Sigmoid colon (tissue), 7 donors: ENCODE measurements around the gene SH3TC1. TPM values are rescaled to one million over a fixed set of nuclear protein-coding genes. Genes with fewer than 3 reads are reported as not detected.

Source experiments
- DNase-seq: peaks from one replicate; pipeline ENCODE4 v3.0.0-alpha.2; 2019
- H3K27ac ChIP-seq, 4 donors: fragments of 200-600 bp; sonication (generic); one replicate each; pipeline ENCODE4 v1.5.1; 2016 to 2019; ENCODE audit warnings: mild to moderate bottlenecking in 1 of 4
- H3K27me3 ChIP-seq, 3 donors: fragments of 200-600 bp; sonication (generic); one replicate each; pipeline ENCODE4 v1.5.1; 2019; ENCODE audit warnings: mild to moderate bottlenecking in 1 of 3
- H3K36me3 ChIP-seq, 4 donors: fragments of 200-600 bp; sonication (generic); one replicate each; pipeline ENCODE4 v1.5.1; 2016 to 2019
- H3K4me1 ChIP-seq, 4 donors: fragments of 200-600 bp; sonication (generic); one replicate each; pipeline ENCODE4 v1.5.1; 2017 to 2019
- H3K4me3 ChIP-seq, 4 donors: fragments of 200-600 bp; sonication (generic); one replicate each; pipeline ENCODE4 v1.5.1; 2017 to 2019; ENCODE audit warnings: mild to moderate bottlenecking in 2 of 4, moderate library complexity in 1 of 4
- H3K9me3 ChIP-seq, 4 donors: fragments of 200-600 bp in 3 of 4; sonication (generic) in 3 of 4; one replicate each; pipeline versions ENCODE4 v1.5.1 to v1.6.1; 2013 to 2019
- EP300 ChIP-seq, 4 donors: sonication (generic); formaldehyde crosslinking; IDR thresholded peaks; one replicate each; pipeline ENCODE4 v1.6.1; 2017; ENCODE audit warnings: antibody characterized with exemption in 4 of 4
- POLR2A ChIP-seq, 2 donors: fragments of 450-650 bp; IDR thresholded peaks; one replicate each; pipeline ENCODE4 v1.6.1; 2016; ENCODE audit warnings: antibody characterized with exemption in 2 of 2, mild to moderate bottlenecking in 2 of 2, moderate library complexity in 2 of 2
- POLR2AphosphoS5 ChIP-seq, 4 donors: sonication (generic); formaldehyde crosslinking; IDR thresholded peaks; one replicate each; pipeline ENCODE4 v1.6.1; 2017; ENCODE audit warnings: antibody characterized with exemption in 4 of 4
- WGBS, 2 donors: extraction: QIAGEN DNeasy Blood & Tissue Kit; methylation state at CpG; one replicate each; pipeline ENCODE4 v1.1.7; 2013; 5-methylcytosine and 5-hydroxymethylcytosine counted together
- intact Hi-C: fragments of 100-400 bp; cut with DNase I; formaldehyde crosslinking; loops from one replicate; pipeline ENCODE4 v1.15.1; 2023
- polyA plus RNA-seq, 3 donors: library from polyadenylated mRNA; stranded (reverse); fragments of 200-250 nt; gene quantifications; one replicate each; pipeline ENCODE4 v1.2.3, GENCODE V29; 2013
- total RNA-seq, 4 donors: library from RNA; depleted of rRNA; stranded (reverse); fragments of >200 nt; gene quantifications; one replicate each; pipeline ENCODE4 v1.1.0, GENCODE V29; 2016
- TF ChIP-seq, protein P1 (sequence below), 4 experiments: fragments of 450-650 bp in 3 of 4; fragments of 200-600 bp in 1 of 4; IDR thresholded peaks; one replicate each; pipeline ENCODE4 v1.5.1; 2016 to 2019; ENCODE audit warnings: antibody characterized with exemption in 4 of 4, mild to moderate bottlenecking in 3 of 4, moderate library complexity in 2 of 4
- donor health status: healthy with polysubstance abuse.
- donor health status: Bipolar disorder and iron deficiency.
- donor health status: healthy.

The SH3TC1 gene
- total and polyA plus RNA-seq, 7 donors = 3.0 to 24.4 (median 7.8) TPM

DNA sequence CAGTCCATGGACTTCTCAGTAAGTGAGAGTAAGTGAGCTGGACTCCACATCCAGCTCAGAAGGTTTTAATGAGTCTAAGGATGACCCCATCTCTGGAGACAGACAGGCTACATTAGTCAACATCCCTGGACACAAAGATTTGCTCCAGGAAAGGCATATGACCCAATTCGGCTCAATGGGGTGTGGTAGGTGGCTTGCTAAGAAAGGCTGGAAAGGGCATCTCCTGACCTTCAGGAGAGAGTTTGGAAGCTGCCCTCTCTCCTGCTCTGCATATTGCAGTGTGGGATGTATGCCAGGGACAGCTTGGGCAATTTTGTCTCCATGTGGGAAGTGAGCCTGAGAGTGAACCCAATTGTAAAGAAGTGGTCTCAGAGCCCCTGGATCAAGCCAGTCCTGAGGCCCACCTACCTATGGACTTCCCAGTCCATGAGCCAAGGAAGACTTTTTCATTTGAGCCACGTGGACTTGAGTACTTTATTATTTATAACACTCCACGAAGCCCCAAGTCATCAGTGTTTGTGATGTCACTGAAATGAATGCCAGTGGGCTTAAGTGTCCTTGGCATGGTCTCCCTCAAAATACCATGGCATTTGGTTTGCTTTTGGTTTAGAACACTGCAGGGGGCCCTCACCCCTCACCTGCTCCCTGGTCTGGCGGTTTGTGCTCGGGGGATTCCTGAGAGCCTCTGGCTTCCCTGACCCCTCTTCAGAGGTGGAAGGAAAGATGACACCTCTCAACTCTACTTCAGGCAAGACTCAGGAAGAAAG, 30.1 kb upstream of the SH3TC1 start:
- intact Hi-C loops = no loop called here
- no peaks in the 10 kb centered on the region for H3K4me1 ChIP-seq
- no peak for DNase-seq
- H3K9me3 ChIP-seq = peaks cover 0 to 7% (median 1%) of the 10 kb centered on the region in 4 donors
- no peak for TF ChIP-seq EP300 (IDR thresholded peaks at IDR 0.05)
- TF ChIP-seq, protein P1, sequence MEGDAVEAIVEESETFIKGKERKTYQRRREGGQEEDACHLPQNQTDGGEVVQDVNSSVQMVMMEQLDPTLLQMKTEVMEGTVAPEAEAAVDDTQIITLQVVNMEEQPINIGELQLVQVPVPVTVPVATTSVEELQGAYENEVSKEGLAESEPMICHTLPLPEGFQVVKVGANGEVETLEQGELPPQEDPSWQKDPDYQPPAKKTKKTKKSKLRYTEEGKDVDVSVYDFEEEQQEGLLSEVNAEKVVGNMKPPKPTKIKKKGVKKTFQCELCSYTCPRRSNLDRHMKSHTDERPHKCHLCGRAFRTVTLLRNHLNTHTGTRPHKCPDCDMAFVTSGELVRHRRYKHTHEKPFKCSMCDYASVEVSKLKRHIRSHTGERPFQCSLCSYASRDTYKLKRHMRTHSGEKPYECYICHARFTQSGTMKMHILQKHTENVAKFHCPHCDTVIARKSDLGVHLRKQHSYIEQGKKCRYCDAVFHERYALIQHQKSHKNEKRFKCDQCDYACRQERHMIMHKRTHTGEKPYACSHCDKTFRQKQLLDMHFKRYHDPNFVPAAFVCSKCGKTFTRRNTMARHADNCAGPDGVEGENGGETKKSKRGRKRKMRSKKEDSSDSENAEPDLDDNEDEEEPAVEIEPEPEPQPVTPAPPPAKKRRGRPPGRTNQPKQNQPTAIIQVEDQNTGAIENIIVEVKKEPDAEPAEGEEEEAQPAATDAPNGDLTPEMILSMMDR (IDR thresholded peaks at IDR 0.05) = no peak
- no peak for TF ChIP-seq POLR2AphosphoS5 (IDR thresholded peaks at IDR 0.05)
- no peak for TF ChIP-seq POLR2A (IDR thresholded peaks at IDR 0.05)
- 76 to 87% methylated on average over 5 of the region's 5 CpGs for WGBS, 2 donors
- H3K27ac ChIP-seq = no peak overlapping the region
- H3K27me3 ChIP-seq = peaks cover 0 to 8% (median 0%) of the 10 kb centered on the region in 3 donors
- H3K36me3 ChIP-seq = no peaks in the 10 kb centered on the region
- H3K4me3 ChIP-seq = no peak overlapping the region

DNA sequence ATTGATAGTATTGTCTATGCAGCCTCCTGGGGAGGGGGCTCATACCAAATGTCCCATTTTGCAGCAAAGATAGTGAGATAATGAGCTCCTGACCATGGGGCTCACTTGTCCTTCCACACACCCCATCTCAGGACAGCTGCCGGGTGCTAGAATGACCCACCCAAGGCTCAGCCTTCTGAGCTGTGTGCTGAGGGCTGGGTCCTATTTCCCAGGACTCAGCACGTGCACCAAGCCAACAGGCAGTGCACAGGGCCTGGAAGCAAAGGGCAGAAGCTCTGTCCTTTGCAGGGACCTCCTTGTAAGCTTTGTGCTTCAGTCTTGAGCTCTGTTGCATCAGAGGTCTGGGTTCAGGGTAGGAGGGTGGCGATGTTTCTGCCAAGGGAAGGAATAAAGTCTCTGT, 29.3 kb upstream of the SH3TC1 start:
- Histone ChIP-seq H3K9me3 (peaks cover 0 to 7% (median 1%) of the 10 kb centered on the region in 4 donors), H3K36me3 (no peaks in the 10 kb centered on the region), H3K27me3 (peaks cover 0 to 8% (median 0%) of the 10 kb centered on the region in 3 donors), H3K4me1 (no peaks in the 10 kb centered on the region), H3K4me3 (no peak overlapping the region), H3K27ac (no peak overlapping the region)
- intact Hi-C loops = no loop called here
- no peak for DNase-seq
- TF ChIP-seq, protein P1 (IDR thresholded peaks at IDR 0.05) = no peak
- no peak for TF ChIP-seq POLR2AphosphoS5 (IDR thresholded peaks at IDR 0.05)
- no peak for TF ChIP-seq POLR2A (IDR thresholded peaks at IDR 0.05)
- TF ChIP-seq EP300 (IDR thresholded peaks at IDR 0.05) = no peak
- WGBS, 2 donors = 85 to 87% methylated on average over 3 of the region's 3 CpGs

DNA sequence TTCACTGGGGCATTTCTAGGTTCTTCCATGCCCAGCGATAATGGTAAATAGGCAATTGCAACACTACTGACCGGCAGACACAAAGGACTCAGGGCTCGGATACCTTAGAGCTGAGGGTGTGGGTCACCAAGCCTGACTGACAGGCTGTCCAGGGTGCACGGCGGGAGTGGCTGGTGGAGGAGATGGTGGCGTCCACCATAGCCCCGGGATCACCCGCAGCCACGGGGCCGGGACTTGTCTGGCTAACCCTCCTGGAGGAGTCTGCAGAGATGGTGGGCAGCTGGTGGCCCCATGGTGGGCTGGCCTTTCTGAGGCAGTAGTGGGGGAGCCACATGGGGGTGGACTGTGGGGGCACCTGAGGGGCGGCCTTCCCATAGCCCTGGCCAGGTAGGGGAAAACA, 28.7 kb upstream of the SH3TC1 start:
- Histone ChIP-seq H3K27me3 (peaks cover 0 to 8% (median 0%) of the 10 kb centered on the region in 3 donors), H3K4me3 (no peak overlapping the region), H3K27ac (no peak overlapping the region), H3K4me1 (no peaks in the 10 kb centered on the region), H3K9me3 (peaks cover 0 to 7% (median 1%) of the 10 kb centered on the region in 4 donors), H3K36me3 (no peaks in the 10 kb centered on the region)
- 94 to 96% methylated on average over 11 of the region's 11 CpGs for WGBS, 2 donors
- no peak for DNase-seq
- TF ChIP-seq POLR2AphosphoS5 (IDR thresholded peaks at IDR 0.05) (no peak), POLR2A (IDR thresholded peaks at IDR 0.05) (no peak)
- TF ChIP-seq, protein P1 (IDR thresholded peaks at IDR 0.05) = no peak
- intact Hi-C loops = no loop called here

DNA sequence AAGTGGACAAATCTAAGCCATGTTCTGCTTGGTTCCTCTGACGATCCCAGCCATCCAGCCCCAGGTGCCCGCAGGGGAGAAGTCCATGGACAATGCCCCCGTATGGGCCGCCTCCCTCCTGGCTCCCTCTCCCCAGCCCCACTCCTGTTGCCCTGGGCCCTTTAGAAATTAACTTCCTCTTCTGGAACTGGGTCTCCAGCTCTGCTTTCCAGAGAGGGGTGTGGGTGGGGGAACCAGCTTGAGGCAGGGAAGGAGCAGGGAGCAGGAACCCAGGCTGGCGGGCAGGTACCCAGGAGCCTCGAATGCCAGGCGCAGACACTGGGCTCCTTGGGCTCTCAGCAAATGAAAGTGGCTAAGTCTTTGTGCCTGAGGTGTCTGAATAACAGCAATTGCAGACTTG, 27.8 kb upstream of the SH3TC1 start:
- no peak overlapping the region for H3K4me3 ChIP-seq
- WGBS, 2 donors = 74 to 88% methylated on average over 7 of the region's 7 CpGs
- intact Hi-C loops = no loop called here

More for the DNA sequence above, 27.8 kb upstream of the SH3TC1 start:
- Histone ChIP-seq H3K27me3 (peaks cover 0 to 8% (median 0%) of the 10 kb centered on the region in 3 donors), H3K9me3 (peaks cover 0 to 7% (median 1%) of the 10 kb centered on the region in 4 donors), H3K36me3 (no peaks in the 10 kb centered on the region), H3K27ac (no peak overlapping the region), H3K4me1 (no peaks in the 10 kb centered on the region)
- DNase-seq = no peak
- TF ChIP-seq, protein P1 (IDR thresholded peaks at IDR 0.05) = no peak
- TF ChIP-seq EP300 (IDR thresholded peaks at IDR 0.05) = no peak
- TF ChIP-seq POLR2AphosphoS5 (IDR thresholded peaks at IDR 0.05) = no peak
- TF ChIP-seq POLR2A (IDR thresholded peaks at IDR 0.05) = no peak
